H9 (cell line): Measurements from ENCODE around the gene AQP12A. TPM values are rescaled to one million over a fixed set of nuclear protein-coding genes. Genes with fewer than 3 reads are reported as not detected.

Source experiments
- DNase-seq: peaks from one replicate; pipeline ENCODE4 v3.0.0-alpha.2; 2017
- H2AFZ ChIP-seq: one replicate; pipeline ENCODE4 v1.6.1; 2013; ENCODE audit warnings: mild to moderate bottlenecking, low read length, control low read depth, moderate library complexity
- H2AK5ac ChIP-seq: 2 replicates; pipeline ENCODE4 v1.6.1; 2013; ENCODE audit warnings: low read length, control low read depth, mixed read lengths; ENCODE audit not compliant: insufficient read length
- H2BK120ac ChIP-seq: one replicate; pipeline ENCODE4 v1.6.1; 2013; ENCODE audit warnings: low read depth, mild to moderate bottlenecking, low read length, control low read depth, inconsistent platforms; ENCODE audit not compliant: poor library complexity, severe bottlenecking
- H2BK12ac ChIP-seq: 2 replicates; pipeline ENCODE4 v1.6.1; 2013; ENCODE audit warnings: low read length, control low read depth, mixed read lengths, low read depth; ENCODE audit not compliant: insufficient read length
- H2BK15ac ChIP-seq: 2 replicates; pipeline ENCODE4 v1.6.1; 2013; ENCODE audit warnings: low read depth, low read length, control low read depth
- H2BK20ac ChIP-seq: one replicate; pipeline ENCODE4 v1.6.1; 2013; ENCODE audit warnings: low read depth, mild to moderate bottlenecking, low read length, control low read depth, inconsistent platforms; ENCODE audit not compliant: poor library complexity, severe bottlenecking
- H2BK5ac ChIP-seq: 2 replicates; pipeline ENCODE4 v1.6.1; 2013; ENCODE audit warnings: low read length, control low read depth, mixed read lengths; ENCODE audit not compliant: insufficient read length
- H3K14ac ChIP-seq: 2 replicates; pipeline ENCODE4 v1.6.1; 2013; ENCODE audit warnings: low read length, control low read depth; ENCODE audit not compliant: insufficient read depth
- H3K18ac ChIP-seq: 2 replicates; pipeline ENCODE4 v1.6.1; 2013; ENCODE audit warnings: low read depth, mild to moderate bottlenecking, mixed read lengths, low read length, control low read depth; ENCODE audit not compliant: insufficient read length
- H3K23ac ChIP-seq: 2 replicates; pipeline ENCODE4 v1.6.1; 2013; ENCODE audit warnings: low read length, control low read depth, mixed read lengths, low read depth; ENCODE audit not compliant: insufficient read length
- H3K23me2 ChIP-seq: 2 replicates; pipeline ENCODE4 v1.6.1; 2013; ENCODE audit warnings: low read depth, mild to moderate bottlenecking, mixed read lengths, low read length, control low read depth; ENCODE audit not compliant: insufficient read length, poor library complexity, severe bottlenecking
- H3K27ac ChIP-seq: 2 replicates; pipeline ENCODE4 v1.5.1; 2013; ENCODE audit warnings: low read length, control low read depth, mixed read lengths, low read depth; ENCODE audit not compliant: insufficient read length
- H3K27me3 ChIP-seq: 2 replicates; pipeline ENCODE4 v1.6.1; 2013; ENCODE audit warnings: low read length, control low read depth, inconsistent platforms; ENCODE audit not compliant: insufficient read depth
- H3K4ac ChIP-seq: 2 replicates; pipeline ENCODE4 v1.6.1; 2013; ENCODE audit warnings: low read depth, mild to moderate bottlenecking, control low read depth, inconsistent platforms, low read length, moderate library complexity
- H3K4me1 ChIP-seq: 2 replicates; pipeline ENCODE4 v1.6.1; 2013; ENCODE audit warnings: low read length, control low read depth, inconsistent platforms; ENCODE audit not compliant: insufficient read depth
- H3K4me2 ChIP-seq: 2 replicates; pipeline ENCODE4 v1.6.1; 2013; ENCODE audit warnings: low read length, control low read depth, mixed read lengths; ENCODE audit not compliant: insufficient read length, insufficient read depth
- H3K56ac ChIP-seq: 2 replicates; pipeline ENCODE4 v1.6.1; 2013; ENCODE audit warnings: low read depth, mild to moderate bottlenecking, mixed read lengths, low read length, control low read depth; ENCODE audit not compliant: insufficient read length
- H3K79me1 ChIP-seq: 2 replicates; pipeline ENCODE4 v1.6.1; 2013; ENCODE audit warnings: low read depth, mild to moderate bottlenecking, moderate library complexity, low read length, control low read depth, inconsistent platforms; ENCODE audit not compliant: insufficient read depth, poor library complexity, severe bottlenecking
- H3K79me2 ChIP-seq: 2 replicates; pipeline ENCODE4 v1.6.1; 2013; ENCODE audit warnings: low read length, control low read depth, inconsistent platforms; ENCODE audit not compliant: insufficient read depth
- H3K9ac ChIP-seq: 2 replicates; pipeline ENCODE4 v1.6.1; 2013; ENCODE audit warnings: low read length, control low read depth, mixed read lengths; ENCODE audit not compliant: insufficient read length; ENCODE audit errors: extremely low read depth
- H3K9me3 ChIP-seq: one replicate; pipeline ENCODE4 v1.6.1; 2013; ENCODE audit warnings: low read depth, low read length, inconsistent platforms; ENCODE audit not compliant: control insufficient read depth
- H3T11ph ChIP-seq: one replicate; pipeline ENCODE4 v1.6.1; 2013; ENCODE audit warnings: mild to moderate bottlenecking, low read length, control low read depth, inconsistent platforms
- H4K20me1 ChIP-seq: one replicate; pipeline ENCODE4 v1.6.1; 2013; ENCODE audit not compliant: control insufficient read depth, insufficient read length, insufficient read depth
- H4K5ac ChIP-seq: 2 replicates; pipeline ENCODE4 v1.6.1; 2013; ENCODE audit warnings: low read depth, mild to moderate bottlenecking, mixed read lengths, low read length, control low read depth; ENCODE audit not compliant: insufficient read length
- H4K8ac ChIP-seq: replicated peaks from 2 replicates; pipeline ENCODE4 v1.6.1; 2013; ENCODE audit warnings: low read length, control low read depth, mixed read lengths, low read depth; ENCODE audit not compliant: insufficient read length
- H4K91ac ChIP-seq: 2 replicates; pipeline ENCODE4 v1.6.1; 2013; ENCODE audit warnings: low read depth, mild to moderate bottlenecking, moderate library complexity, mixed read lengths, low read length, control low read depth; ENCODE audit not compliant: insufficient read length
- H3K27ac Mint-ChIP-seq, 3 experiments: 2 replicates in 2 of 3; 3 replicates in 1 of 3; pipeline ENCODE4 v1.8.0; 2020 to 2021; ENCODE audit warnings: mixed read lengths in 3 of 3, mild to moderate bottlenecking in 1 of 3, moderate library complexity in 1 of 3
- H3K27me3 Mint-ChIP-seq: 2 replicates; pipeline ENCODE4 v1.8.0; 2021; ENCODE audit warnings: low read depth, mild to moderate bottlenecking, moderate library complexity, mixed read lengths
- H3K36me3 Mint-ChIP-seq, 3 experiments: 2 replicates in 2 of 3; 3 replicates in 1 of 3; pipeline ENCODE4 v1.8.0; 2020 to 2021; ENCODE audit warnings: low read depth in 3 of 3, mixed read lengths in 3 of 3; ENCODE audit not compliant: insufficient read depth in 1 of 3
- H3K4me1 Mint-ChIP-seq, 2 experiments: 2 replicates each; pipeline ENCODE4 v1.8.0; 2020; ENCODE audit warnings: mixed read lengths in 2 of 2
- H3K4me3 Mint-ChIP-seq, 2 experiments: 2 replicates in 1 of 2; 3 replicates in 1 of 2; pipeline ENCODE4 v1.8.0; 2020 to 2021; ENCODE audit warnings: mild to moderate bottlenecking in 2 of 2, mixed read lengths in 2 of 2, moderate library complexity in 1 of 2
- H3K9me3 Mint-ChIP-seq, 2 experiments: 2 replicates in 1 of 2; 3 replicates in 1 of 2; pipeline ENCODE4 v1.8.0; 2020; ENCODE audit warnings: mild to moderate bottlenecking in 2 of 2, mixed read lengths in 2 of 2, moderate library complexity in 1 of 2
- WGBS: extraction: QIAGEN DNeasy Blood & Tissue Kit; methylation state at CpG from one replicate; pipeline ENCODE4 v1.1.7; 2013; ENCODE audit warnings: missing lambda C conversion rate, low lambda C conversion rate, mixed read lengths; ENCODE audit not compliant: insufficient read length; ENCODE audit errors: extremely low coverage; 5-methylcytosine and 5-hydroxymethylcytosine counted together
- total RNA-seq: library from RNA; stranded (reverse); gene quantifications from 2 replicates; pipeline ENCODE4 v1.2.1, GENCODE V29; 2021
- TF ChIP-seq, protein P1 (sequence below): fragments of 200-600 bp; sonication (generic); conservative IDR thresholded peaks from 3 replicates; pipeline ENCODE4 v1.8.0; 2021; ENCODE audit warnings: antibody characterized with exemption, mild to moderate bottlenecking

AQP12A gene
- total RNA-seq, 1 experiment from 2014 or later, result not detected

DNA sequence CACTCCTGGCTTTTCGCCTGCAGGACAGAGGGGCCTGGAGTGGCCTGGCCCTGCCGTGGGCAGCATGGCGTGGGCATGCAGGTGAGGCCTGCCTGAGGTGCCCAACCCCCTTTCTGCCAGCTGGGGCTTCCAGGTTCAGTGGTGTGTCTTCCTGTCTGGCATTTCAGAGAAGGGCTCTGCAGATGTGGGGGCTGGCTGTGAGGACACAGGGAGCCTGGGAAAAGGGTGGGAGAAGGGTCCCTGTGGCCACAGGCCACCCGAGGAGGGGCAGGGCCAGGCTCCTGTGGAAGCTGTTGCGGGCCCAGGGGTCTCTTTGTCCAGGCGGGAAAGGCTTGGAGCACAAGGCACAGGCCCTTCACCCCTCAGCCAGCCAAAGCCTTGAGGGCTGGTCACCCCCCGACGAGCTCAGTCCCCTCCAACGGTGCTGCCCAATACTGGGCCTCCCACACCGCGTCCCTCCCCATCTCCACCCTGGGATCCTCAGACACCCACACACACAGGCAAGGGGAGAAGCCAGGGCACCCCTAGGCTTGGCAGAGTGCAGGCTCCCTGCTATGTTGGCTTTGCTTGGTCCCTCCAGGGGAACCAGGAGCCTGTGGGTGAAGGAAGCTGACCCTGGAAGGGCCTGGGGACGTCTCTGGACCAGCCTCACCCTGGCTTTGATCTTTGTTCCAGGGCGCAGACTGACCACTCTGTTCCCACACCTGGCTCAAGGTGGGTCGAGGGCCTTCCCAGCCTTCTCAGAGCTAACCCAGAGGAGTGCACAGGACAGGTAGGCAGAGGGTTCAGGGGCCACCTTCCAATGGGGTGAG, 3.7 kb upstream of the AQP12A start:
- H3K36me3 Mint-ChIP-seq, result no peaks in the 10 kb centered on the region
- Histone ChIP-seq H3K14ac (peak overlapping the region; percentile 65; the same call in 1 of the 2 replicates), H4K20me1 (no peaks in the 10 kb centered on the region), H2BK15ac (no peak overlapping the region), H3K27ac (no peak overlapping the region), H4K8ac (no peak overlapping the region), H3K18ac (no peak overlapping the region), H3K9ac (no peak overlapping the region), H2BK12ac (no peak overlapping the region), H3K27me3 (no peaks in the 10 kb centered on the region), H3K23me2 (no peaks in the 10 kb centered on the region), H3K79me2 (no peaks in the 10 kb centered on the region), H2BK20ac (no peak overlapping the region), H3K79me1 (no peaks in the 10 kb centered on the region), H3K56ac (no peak overlapping the region), H3K4ac (no peak overlapping the region), H2BK120ac (no peak overlapping the region), H2AFZ (no peak overlapping the region), H3K4me2 (no peak overlapping the region), H3K4me1 (no peaks in the 10 kb centered on the region), H3K9me3 (no peaks in the 10 kb centered on the region), H4K5ac (no peak overlapping the region), H4K91ac (no peak overlapping the region), H3K23ac (no peak overlapping the region), H2AK5ac (no peak overlapping the region), H3T11ph (no peak overlapping the region), H2BK5ac (no peak overlapping the region)
- no CpG with 5 or more reads among the region's 14 CpGs for WGBS
- no peak overlapping the region for H3K4me3 Mint-ChIP-seq
- H3K27ac Mint-ChIP-seq, result no peak overlapping the region
- no peaks in the 10 kb centered on the region; the same call in 1 of the 2 replicates for H3K27me3 Mint-ChIP-seq
- H3K4me1 Mint-ChIP-seq, result peaks cover 0 to 7% of the 10 kb centered on the region in 2 experiments; a peak in 3 of 4 replicates
- TF ChIP-seq, protein P1, sequence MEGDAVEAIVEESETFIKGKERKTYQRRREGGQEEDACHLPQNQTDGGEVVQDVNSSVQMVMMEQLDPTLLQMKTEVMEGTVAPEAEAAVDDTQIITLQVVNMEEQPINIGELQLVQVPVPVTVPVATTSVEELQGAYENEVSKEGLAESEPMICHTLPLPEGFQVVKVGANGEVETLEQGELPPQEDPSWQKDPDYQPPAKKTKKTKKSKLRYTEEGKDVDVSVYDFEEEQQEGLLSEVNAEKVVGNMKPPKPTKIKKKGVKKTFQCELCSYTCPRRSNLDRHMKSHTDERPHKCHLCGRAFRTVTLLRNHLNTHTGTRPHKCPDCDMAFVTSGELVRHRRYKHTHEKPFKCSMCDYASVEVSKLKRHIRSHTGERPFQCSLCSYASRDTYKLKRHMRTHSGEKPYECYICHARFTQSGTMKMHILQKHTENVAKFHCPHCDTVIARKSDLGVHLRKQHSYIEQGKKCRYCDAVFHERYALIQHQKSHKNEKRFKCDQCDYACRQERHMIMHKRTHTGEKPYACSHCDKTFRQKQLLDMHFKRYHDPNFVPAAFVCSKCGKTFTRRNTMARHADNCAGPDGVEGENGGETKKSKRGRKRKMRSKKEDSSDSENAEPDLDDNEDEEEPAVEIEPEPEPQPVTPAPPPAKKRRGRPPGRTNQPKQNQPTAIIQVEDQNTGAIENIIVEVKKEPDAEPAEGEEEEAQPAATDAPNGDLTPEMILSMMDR, result no peak
- no peaks in the 10 kb centered on the region for H3K9me3 Mint-ChIP-seq
- DNase-seq, result peak; percentile 10
